GM18858 (cell line): ENCODE measurements around the gene CCR4.
"Not testable (repeated sequence)": the region's sequence is repeated elsewhere in the genome, so short reads cannot be mapped to it uniquely, and the experiment has no call there.

Experiments used
- ATAC-seq: cut with Tn5 transposase; IDR thresholded peaks from one replicate; pipeline ENCODE4 v1.9.1; 2021; ENCODE audit not compliant: unreplicated experiment

Gene CCR4

DNA sequence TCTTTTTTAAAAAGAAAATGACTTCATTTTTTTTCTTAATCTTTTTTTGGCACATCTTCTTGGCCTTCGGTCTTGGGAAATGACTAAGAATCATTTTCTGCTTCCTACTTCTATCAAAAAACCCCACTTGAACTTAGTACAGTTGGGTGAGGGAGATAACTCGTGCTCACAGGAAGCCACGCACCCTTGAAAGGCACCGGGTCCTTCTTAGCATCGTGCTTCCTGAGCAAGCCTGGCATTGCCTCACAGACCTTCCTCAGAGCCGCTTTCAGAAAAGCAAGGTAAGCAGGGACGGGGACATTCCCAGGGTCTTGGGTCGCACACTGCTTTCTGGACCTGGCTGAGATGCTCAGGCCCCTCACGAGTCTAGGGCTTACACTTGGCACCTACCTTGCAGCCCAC, at the start of gene CCR4:
Gene CCR4 (plus strand): TSS at position 235 of the 402 bp plus-strand sequence. CDS start 1,779 bp downstream, outside the sequence.
- no peak for ATAC-seq

DNA sequence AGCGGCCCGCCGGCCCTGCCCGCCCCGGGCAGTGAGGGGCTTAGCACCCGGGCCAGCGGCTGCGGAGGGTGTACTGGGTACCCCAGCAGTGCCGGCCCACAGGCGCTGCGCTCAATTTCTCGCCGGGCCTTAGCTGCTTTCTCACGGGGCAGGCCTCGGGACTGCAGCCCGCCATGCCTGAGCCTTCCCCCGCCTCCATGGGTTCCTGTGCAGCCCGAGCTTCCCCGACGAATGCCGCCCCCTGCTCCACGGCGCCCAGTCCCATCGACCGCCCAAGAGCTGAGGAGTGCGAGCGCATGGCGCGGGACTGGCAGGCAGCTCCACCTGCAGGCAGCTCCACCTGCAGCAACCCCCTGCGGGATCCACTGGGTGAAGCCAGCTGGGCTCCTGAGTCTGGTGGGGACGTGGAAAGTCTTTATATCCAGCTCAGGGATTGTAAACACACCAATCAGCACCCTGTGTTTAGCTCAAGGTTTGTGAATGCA, 48.5 kb upstream of the CCR4 start:
- not testable (repeated sequence) for ATAC-seq

DNA sequence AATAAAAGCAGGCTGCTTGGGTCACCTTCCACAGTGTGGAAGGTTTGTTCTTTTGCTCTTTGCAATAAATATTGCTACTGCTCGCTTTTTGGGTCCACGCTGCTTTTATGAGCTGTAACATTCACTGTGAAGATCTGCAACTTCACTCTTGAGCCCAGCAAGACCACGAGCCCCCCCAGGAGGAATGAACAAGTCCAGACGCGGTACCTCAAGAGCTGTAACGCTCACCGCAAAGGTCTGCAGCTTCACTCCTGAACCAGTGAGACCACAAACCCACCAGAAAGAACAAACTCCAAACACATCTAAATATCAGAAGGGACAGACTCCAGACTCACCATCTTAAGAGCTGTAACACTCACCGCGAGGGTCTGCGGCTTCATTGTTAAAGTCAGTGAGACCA, 47.5 kb upstream of the CCR4 start:
- no peak for ATAC-seq

GRCh38 chr3:32909999-32910398, 41.4 kb upstream of the CCR4 start:
- no peak for ATAC-seq

DNA sequence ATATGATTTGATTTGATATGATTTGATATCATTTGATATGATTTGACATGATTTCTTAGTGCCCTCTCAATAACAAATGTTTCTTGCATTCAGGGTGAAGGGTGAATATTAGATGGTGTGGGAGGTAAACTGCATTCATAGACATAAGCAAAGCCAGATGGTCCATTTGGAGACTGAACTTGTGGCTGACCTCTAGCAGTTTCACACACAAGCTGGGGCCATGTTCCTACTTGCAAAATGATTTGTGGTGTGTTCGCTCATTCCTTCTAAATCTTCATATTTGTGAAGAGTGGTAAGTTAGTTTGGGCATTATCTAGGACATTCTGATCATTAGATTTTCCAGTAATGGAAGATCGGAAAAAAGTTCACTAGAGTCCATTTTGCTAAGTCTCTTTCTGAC, 40.5 kb upstream of the CCR4 start:
- ATAC-seq = no peak

- ATAC-seq = no peak
These were observed 39.4 kb upstream of the CCR4 start for GRCh38 chr3:32912046-32912445.

- no peak for ATAC-seq
These were observed 37.5 kb upstream of the CCR4 start for GRCh38 chr3:32913790-32914446.

DNA sequence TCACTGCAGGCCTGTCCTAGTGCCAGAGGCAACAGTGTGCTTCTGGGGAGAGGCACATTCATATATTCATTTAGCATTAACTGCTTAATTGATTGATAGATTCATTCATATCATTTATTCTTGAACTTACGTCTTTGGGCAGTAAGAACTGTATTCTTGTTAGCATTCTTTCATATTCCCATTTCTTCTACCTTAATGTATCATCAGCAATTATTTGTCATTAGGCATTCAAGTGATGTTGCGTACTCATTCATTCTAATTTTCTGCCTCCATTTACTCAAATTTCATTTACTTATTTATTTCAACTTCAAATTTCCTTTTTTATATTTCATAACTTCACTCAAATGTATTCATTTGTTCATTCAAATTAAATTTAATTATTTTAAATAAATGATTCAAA, 31.5 kb upstream of the CCR4 start:
- no peak for ATAC-seq

DNA sequence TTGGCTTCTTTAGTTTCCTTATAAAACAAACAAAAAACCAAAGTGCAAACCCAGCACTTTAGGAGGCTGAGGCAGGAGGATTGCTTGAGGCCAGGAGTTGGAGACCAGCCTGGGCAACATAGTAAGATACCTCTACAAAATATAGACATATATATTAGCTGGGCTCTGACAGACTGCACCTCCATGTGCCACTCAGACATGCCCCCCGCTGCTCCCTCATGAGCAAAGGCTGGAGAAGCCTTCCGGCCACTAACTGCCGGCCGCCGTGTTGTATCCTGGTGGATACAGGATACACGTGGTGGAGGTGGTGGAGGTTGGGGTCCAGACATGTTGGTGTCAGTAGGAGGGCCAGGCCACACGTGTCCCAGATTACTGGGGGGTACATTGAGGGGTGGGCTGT, 29.4 kb upstream of the CCR4 start:
- no peak for ATAC-seq

GRCh38 chr3:32930161-32930560, 21.3 kb upstream of the CCR4 start:
- ATAC-seq = no peak

DNA sequence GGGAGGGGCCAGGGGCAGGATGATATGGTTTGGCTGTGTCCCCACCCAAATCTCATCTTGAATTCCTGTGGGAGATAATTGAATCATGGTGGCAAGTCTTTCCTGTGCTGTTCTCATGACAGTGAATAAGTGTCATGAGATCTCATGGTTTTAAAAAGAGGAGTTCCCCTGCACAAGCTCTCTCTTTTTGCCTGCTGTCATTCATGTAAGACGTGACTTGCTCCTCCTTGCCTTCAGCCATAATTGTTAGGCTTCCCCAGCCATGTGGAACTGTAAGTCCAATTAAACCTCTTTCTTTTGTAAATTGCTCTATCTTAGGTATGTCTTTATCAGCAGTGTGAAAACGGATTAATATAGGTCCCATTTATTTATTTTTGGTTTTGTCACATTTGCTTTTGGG, 20.2 kb upstream of the CCR4 start:
- ATAC-seq = not testable (repeated sequence)

DNA sequence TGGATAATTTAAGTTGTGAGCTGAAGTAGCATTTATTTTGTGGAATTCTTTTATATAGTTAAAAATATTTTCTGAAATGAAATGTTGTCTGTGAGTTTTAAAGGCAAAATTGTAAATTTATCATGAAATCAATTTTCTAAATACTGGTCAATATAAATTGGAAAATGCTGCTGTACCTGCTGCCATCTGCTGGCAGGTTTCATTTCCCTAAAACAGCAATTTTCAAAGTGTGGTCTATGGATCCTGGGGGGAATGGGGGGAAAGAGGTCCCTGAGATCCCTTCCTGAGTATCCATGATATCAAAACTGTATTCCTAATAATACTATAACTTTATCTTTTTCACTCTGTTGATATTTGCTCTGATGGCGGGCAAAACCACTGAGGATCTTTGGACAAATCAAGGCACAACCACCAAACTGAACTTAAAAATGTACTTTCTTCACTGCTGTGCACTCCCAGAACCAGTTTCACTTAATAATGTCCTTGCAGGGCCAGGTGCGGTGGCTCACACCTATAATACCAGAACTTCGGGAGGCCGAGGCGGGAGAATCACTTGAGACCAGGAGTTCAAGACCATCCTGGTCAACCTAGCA, 17.2 kb upstream of the CCR4 start:
- ATAC-seq = no peak

GRCh38 chr3:32937331-32937730, 14.1 kb upstream of the CCR4 start:
- no peak for ATAC-seq

- not testable (repeated sequence) for ATAC-seq
These were observed 11.7 kb upstream of the CCR4 start for GRCh38 chr3:32939531-32940284.

- ATAC-seq = no peak
These were observed 10.7 kb upstream of the CCR4 start for GRCh38 chr3:32940726-32941125.

DNA sequence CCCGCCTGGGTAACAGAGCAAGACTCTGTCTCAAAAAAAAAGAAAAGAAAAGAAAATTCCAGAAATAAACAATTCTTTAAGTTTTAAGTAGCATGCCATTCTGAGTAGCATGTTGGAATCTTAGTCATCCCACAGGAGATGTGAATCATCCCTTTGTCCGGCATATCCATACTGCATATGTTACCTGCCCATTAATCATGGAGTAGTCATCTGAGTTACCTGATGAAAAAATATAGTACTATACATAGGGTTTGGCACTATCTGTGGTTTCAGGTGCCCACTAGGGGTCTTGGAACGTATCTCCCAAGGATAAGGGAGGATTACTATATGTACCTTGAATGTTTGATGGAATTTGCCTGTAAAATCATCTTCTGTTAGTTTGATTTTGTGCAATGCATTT, 6.3 kb upstream of the CCR4 start:
- ATAC-seq = no peak

DNA sequence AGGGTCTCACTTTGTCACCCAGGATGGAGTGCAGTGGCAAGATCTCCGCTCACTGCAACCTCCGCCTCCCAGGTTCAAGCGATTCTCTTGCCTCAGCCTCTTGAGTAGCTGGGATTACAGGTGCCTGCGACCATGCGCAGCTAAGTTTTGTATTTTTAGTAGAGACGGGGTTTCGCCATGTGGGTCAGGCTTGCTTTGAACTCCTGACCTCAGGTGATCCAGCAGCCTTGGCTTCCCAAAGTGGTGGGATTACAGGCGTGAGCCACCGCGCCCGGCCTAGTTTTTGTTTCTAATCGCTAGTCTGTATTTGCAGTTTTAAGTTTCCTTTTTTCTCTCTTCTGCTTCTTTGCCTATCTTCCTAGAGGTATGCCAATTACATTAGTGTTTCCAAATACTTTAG, 5.8 kb upstream of the CCR4 start:
- ATAC-seq = not testable (repeated sequence)

GRCh38 chr3:32946973-32947788, 4.3 kb upstream of the CCR4 start:
- ATAC-seq = peak; percentile 22

GRCh38 chr3:32947789-32948238, 3.6 kb upstream of the CCR4 start:
- peak; percentile 78 for ATAC-seq

DNA sequence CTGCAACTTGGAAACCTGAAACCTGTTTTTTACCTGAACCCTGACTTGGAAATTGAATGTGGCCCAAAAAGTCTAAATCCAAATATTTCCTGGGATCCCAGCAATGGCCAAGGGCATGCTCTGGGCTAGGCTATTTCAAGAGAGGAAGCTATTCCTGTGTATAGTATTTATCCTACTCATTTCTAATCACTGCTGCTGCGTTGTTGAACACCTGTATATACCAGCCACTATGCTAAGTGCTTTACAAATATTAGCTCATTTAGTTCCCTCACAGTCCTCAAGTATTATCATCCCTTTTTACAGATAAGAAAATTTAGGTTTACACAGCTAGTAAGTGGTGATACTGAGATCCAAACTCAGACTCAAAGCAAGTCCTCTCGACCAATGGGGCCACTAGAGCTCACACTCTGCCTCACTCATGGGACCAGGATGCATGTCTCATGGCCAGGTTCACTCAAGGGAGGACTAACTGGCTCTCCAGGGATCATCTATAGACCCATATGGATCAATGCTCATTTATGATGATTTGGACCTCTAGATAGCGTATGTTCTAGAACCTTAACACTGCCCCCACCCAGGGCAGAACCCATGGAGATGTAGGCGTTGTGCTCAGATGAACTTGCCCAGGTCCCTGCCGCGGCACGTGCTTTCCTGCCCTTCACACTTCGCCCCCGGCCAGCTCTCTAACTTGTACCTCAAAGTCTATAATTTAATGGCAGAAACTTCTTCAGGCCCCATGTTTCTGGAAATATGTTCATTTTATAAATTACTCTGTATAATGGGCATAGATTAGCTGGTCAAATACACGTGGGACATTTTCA, 2.6 kb upstream of the CCR4 start:
- ATAC-seq = no peak
